ENCODE results near the gene OXSM.

The OXSM gene

GRCh38 chr3:25751725-25752124 lies 38.2 kb upstream of the OXSM start:
- no peak for TF ChIP-seq RARB (CRISPR knock-in tag; IDR thresholded peaks at IDR 0.05)
- TF ChIP-seq ESRRG (CRISPR knock-in tag; IDR thresholded peaks at IDR 0.05), result no peak
- TF ChIP-seq PPARA (CRISPR knock-in tag; IDR thresholded peaks at IDR 0.05; ENCODE audit: borderline replicate concordance), result no peak
- no peak for TF ChIP-seq SNAI2 (CRISPR knock-in tag; IDR thresholded peaks at IDR 0.05)

GRCh38 chr3:25768851-25769250 lies 21.0 kb upstream of the OXSM start:
- no peak for ATAC-seq
- no peak for TF ChIP-seq RARB (CRISPR knock-in tag; IDR thresholded peaks at IDR 0.05)

More at GRCh38 chr3:25751725-25752124, 38.2 kb upstream of the OXSM start:
- no peak for ATAC-seq

- TF ChIP-seq ZC3H10 (CRISPR knock-in tag; IDR thresholded peaks at IDR 0.05), result no peak
- TF ChIP-seq CSDC2 (CRISPR knock-in tag; IDR thresholded peaks at IDR 0.05), result no peak
- no peak for TF ChIP-seq SNAI2 (CRISPR knock-in tag; IDR thresholded peaks at IDR 0.05)
- no peak for TF ChIP-seq CREB5 (CRISPR knock-in tag; IDR thresholded peaks at IDR 0.05; ENCODE audit: low read depth)
- no peak for TF ChIP-seq PPARA (CRISPR knock-in tag; IDR thresholded peaks at IDR 0.05; ENCODE audit: borderline replicate concordance)
- no peak for TF ChIP-seq GLIS3 (CRISPR knock-in tag; IDR thresholded peaks at IDR 0.05)
- ATAC-seq, result no peak
Observed at GRCh38 chr3:25775936-25776335, 14.0 kb upstream of the OXSM start.

GRCh38 chr3:25780618-25781017 lies 9.3 kb upstream of the OXSM start:
- TF ChIP-seq CSDC2 (CRISPR knock-in tag; IDR thresholded peaks at IDR 0.05), result no peak
- no peak for TF ChIP-seq CREB5 (CRISPR knock-in tag; IDR thresholded peaks at IDR 0.05; ENCODE audit: low read depth)
- no peak for TF ChIP-seq RARB (CRISPR knock-in tag; IDR thresholded peaks at IDR 0.05)
- no peak for TF ChIP-seq ZFP30 (CRISPR knock-in tag; IDR thresholded peaks at IDR 0.05)
- TF ChIP-seq CSRNP3 (CRISPR knock-in tag; IDR thresholded peaks at IDR 0.05), result no peak
- no peak for TF ChIP-seq ZC3H10 (CRISPR knock-in tag; IDR thresholded peaks at IDR 0.05)
- TF ChIP-seq ISL1 (CRISPR knock-in tag; IDR thresholded peaks at IDR 0.05), result no peak
- TF ChIP-seq ZFP3 (CRISPR knock-in tag; IDR thresholded peaks at IDR 0.05), result no peak
- no peak for ATAC-seq

GRCh38 chr3:25781145-25781757 lies 8.6 kb upstream of the OXSM start:
- TF ChIP-seq TSHZ2 (CRISPR knock-in tag; IDR thresholded peaks at IDR 0.05), result no peak
- no peak for TF ChIP-seq ZFP3 (CRISPR knock-in tag; IDR thresholded peaks at IDR 0.05)
- no peak for TF ChIP-seq POU6F1 (CRISPR knock-in tag; IDR thresholded peaks at IDR 0.05; ENCODE audit: borderline replicate concordance, low read depth)
- no peak for TF ChIP-seq CSRNP3 (CRISPR knock-in tag; IDR thresholded peaks at IDR 0.05)
- no peak for TF ChIP-seq PPARA (CRISPR knock-in tag; IDR thresholded peaks at IDR 0.05; ENCODE audit: borderline replicate concordance)
- TF ChIP-seq ZNF70 (CRISPR knock-in tag; IDR thresholded peaks at IDR 0.05), result no peak
- no peak for TF ChIP-seq ZNF565 (CRISPR knock-in tag; conservative IDR thresholded peaks at IDR 0.05; ENCODE audit: low read depth)
- TF ChIP-seq SNAI2 (CRISPR knock-in tag; IDR thresholded peaks at IDR 0.05), result no peak
- TF ChIP-seq ZC3H10 (CRISPR knock-in tag; IDR thresholded peaks at IDR 0.05), result no peak
- no peak for TF ChIP-seq GLIS3 (CRISPR knock-in tag; IDR thresholded peaks at IDR 0.05)
- TF ChIP-seq TOX (CRISPR knock-in tag; IDR thresholded peaks at IDR 0.05; ENCODE audit: borderline replicate concordance), result no peak
- no peak for TF ChIP-seq ZFP30 (CRISPR knock-in tag; IDR thresholded peaks at IDR 0.05)
- TF ChIP-seq ISL1 (CRISPR knock-in tag; IDR thresholded peaks at IDR 0.05), result no peak
- no peak for TF ChIP-seq ARNTL (CRISPR knock-in tag; IDR thresholded peaks at IDR 0.05; ENCODE audit: borderline replicate concordance, low read depth)
- no peak for TF ChIP-seq ESRRG (CRISPR knock-in tag; IDR thresholded peaks at IDR 0.05)
- TF ChIP-seq OSR1 (CRISPR knock-in tag; IDR thresholded peaks at IDR 0.05), result no peak
- TF ChIP-seq TCF4 (CRISPR knock-in tag; IDR thresholded peaks at IDR 0.05; ENCODE audit: borderline replicate concordance), result no peak
- TF ChIP-seq ZNF8 (CRISPR knock-in tag; IDR thresholded peaks at IDR 0.05), result no peak
- no peak for TF ChIP-seq RARB (CRISPR knock-in tag; IDR thresholded peaks at IDR 0.05)
- ATAC-seq, result no peak

Measured in SK-N-SH treated with all-trans-retinoic acid at 6 μM for 48 hours (cell line).